Measurements from ENCODE around the gene VGLL4. TPM values are rescaled to one million over a fixed set of nuclear protein-coding genes. Genes with fewer than 3 reads are reported as not detected.

Gene VGLL4
- polyA plus RNA-seq, 2 of the 4 experiments (the other 2 are of a cell fraction) = 24.7 to 28.1 TPM

GRCh38 chr3:11603628-11604027 is 40.1 kb downstream of the VGLL4 start:
- Histone ChIP-seq H3K4me2 (no peak overlapping the region), H3K9me3 (no peaks in the 10 kb centered on the region), H3K4me3 (no peak overlapping the region), H3K4me1 (peaks cover 46% of the 10 kb centered on the region), H3K27ac (peak overlapping the region in 1 of 2 experiments; percentile 39; a peak in 2 of 6 replicates)
- no peak for TF ChIP-seq EHF (CRISPR knock-in tag; IDR thresholded peaks at IDR 0.05)
- TF ChIP-seq CHD2 (IDR thresholded peaks at IDR 0.05; ENCODE audit: low read length, partially characterized antibody) = no peak
- TF ChIP-seq NR3C1 (IDR thresholded peaks at IDR 0.05) = no peak
- 79% methylated on average over 9 of the region's 9 CpGs for WGBS (ENCODE audit: missing lambda C conversion rate)
- DNase-seq (ENCODE audit: low read depth in 1 of 2, low spot score in 1 of 2) = peak in 1 of 2 experiments; percentile 25
- no peak for ATAC-seq
- no peak for FAIRE-seq
- ChIA-PET CTCF (no interaction called here), POLR2A (no interaction called here)

GRCh38 chr3:11602886-11603527 is 40.7 kb downstream of the VGLL4 start:
- Histone ChIP-seq H3K4me3 (no peak overlapping the region), H3K9me3 (no peaks in the 10 kb centered on the region), H3K27ac (peak overlapping the region in 1 of 2 experiments; percentile 39; a peak in 2 of 6 replicates), H3K4me1 (peaks cover 46% of the 10 kb centered on the region), H3K4me2 (no peak overlapping the region)
- CTCF ChIA-PET = no interaction called here
- TF ChIP-seq MAX (IDR thresholded peaks at IDR 0.05) (no peak), RNF2 (IDR thresholded peaks at IDR 0.05; ENCODE audit: borderline replicate concordance, low read depth) (no peak), NFE2L2 (conservative IDR thresholded peaks at IDR 0.05; ENCODE audit: low read length) (no peak), CBX8 (IDR thresholded peaks at IDR 0.05) (no peak), KDM5A (IDR thresholded peaks at IDR 0.05) (no peak), JUNB (IDR thresholded peaks at IDR 0.05) (no peak), REST (IDR thresholded peaks at IDR 0.05) (no peak), PHF8 (IDR thresholded peaks at IDR 0.05; ENCODE audit: borderline replicate concordance, low read depth) (no peak), ELK1 (IDR thresholded peaks at IDR 0.05; ENCODE audit: low read depth, low read length) (no peak), POLR2AphosphoS2 (conservative IDR thresholded peaks at IDR 0.05; ENCODE audit: low read length) (no peak), ZNF302 (CRISPR knock-in tag; IDR thresholded peaks at IDR 0.05) (no peak), CHD2 (IDR thresholded peaks at IDR 0.05; ENCODE audit: low read length, partially characterized antibody) (no peak)
- no peak for DNase-seq (ENCODE audit: low read depth in 1 of 2, low spot score in 1 of 2)
- WGBS (ENCODE audit: missing lambda C conversion rate) = 94% methylated on average over 5 of the region's 5 CpGs
- FAIRE-seq = no peak
- POLR2A ChIA-PET = no interaction called here
- ATAC-seq = no peak

GRCh38 chr3:11602239-11602840 is 41.4 kb downstream of the VGLL4 start:
- WGBS (ENCODE audit: missing lambda C conversion rate) = 82% methylated on average over 11 of the region's 11 CpGs
- H3K4me3 ChIP-seq = no peak overlapping the region
- CTCF ChIA-PET = no interaction called here

More at GRCh38 chr3:11602239-11602840, 41.4 kb downstream of the VGLL4 start:
- FAIRE-seq (no peak), ATAC-seq (no peak), DNase-seq (ENCODE audit: low read depth in 1 of 2, low spot score in 1 of 2) (no peak)
- Histone ChIP-seq H3K27ac (peak overlapping the region in 1 of 2 experiments; percentile 84; a peak in 2 of 6 replicates), H3K9me3 (no peaks in the 10 kb centered on the region), H3K4me1 (peaks cover 46% of the 10 kb centered on the region), H3K4me2 (no peak overlapping the region)
- POLR2A ChIA-PET = interaction anchor here (0.7 kb wide), 1 partner anchor 49 kb away, joined by 3 read pairs; no protein-coding TSS in a partner anchor
- TF ChIP-seq NPAS2 (CRISPR knock-in tag; IDR thresholded peaks at IDR 0.05; ENCODE audit: borderline replicate concordance) (no peak), HOXA7 (CRISPR knock-in tag; IDR thresholded peaks at IDR 0.05) (no peak)

Data from A549 (cell line).